Thymus (tissue), 11 donors: ENCODE measurements around the gene STAT5B. TPM values are rescaled to one million over a fixed set of nuclear protein-coding genes. Genes with fewer than 3 reads are reported as not detected.

Experiments
- DNase-seq, 9 donors: peaks; one replicate each; pipeline ENCODE4 v3.0.0-alpha.2; 2013; ENCODE audit warnings: low spot score in 9 of 9, low read depth in 6 of 9, missing footprints in 1 of 9
- H3K27ac ChIP-seq, 2 donors: one replicate each; pipeline ENCODE4 v1.5.1; 2013; ENCODE audit warnings: control low read depth in 1 of 2, low read depth in 1 of 2, low read length in 1 of 2, mild to moderate bottlenecking in 1 of 2, moderate library complexity in 1 of 2
- H3K27me3 ChIP-seq, 2 donors: one replicate each; pipeline ENCODE4 v1.5.1; 2013; ENCODE audit warnings: low read length in 1 of 2; ENCODE audit not compliant: control insufficient read depth in 2 of 2, insufficient read depth in 1 of 2
- H3K36me3 ChIP-seq, 2 donors: one replicate each; pipeline ENCODE4 v1.5.1; 2013; ENCODE audit warnings: low read length in 1 of 2, mild to moderate bottlenecking in 1 of 2, moderate library complexity in 1 of 2; ENCODE audit not compliant: control insufficient read depth in 2 of 2, insufficient read depth in 2 of 2
- H3K4me1 ChIP-seq, 2 donors: one replicate each; pipeline ENCODE4 v1.5.1; 2013; ENCODE audit warnings: low read length in 2 of 2; ENCODE audit not compliant: control insufficient read depth in 2 of 2, insufficient read depth in 2 of 2
- H3K4me3 ChIP-seq, 2 donors: one replicate each; pipeline ENCODE4 v1.5.1; 2013; ENCODE audit warnings: low read length in 2 of 2, control low read depth in 1 of 2, mild to moderate bottlenecking in 1 of 2
- H3K9me3 ChIP-seq, 2 donors: one replicate each; pipeline ENCODE4 v1.5.1; 2013; ENCODE audit warnings: low read length in 1 of 2, mild to moderate bottlenecking in 1 of 2; ENCODE audit not compliant: control insufficient read depth in 2 of 2, insufficient read depth in 1 of 2
- WGBS: extraction: QIAGEN DNeasy Blood & Tissue Kit; methylation state at CpG from one replicate; pipeline ENCODE4 v1.1.7; 2013; 5-methylcytosine and 5-hydroxymethylcytosine counted together
- polyA plus RNA-seq: library from polyadenylated mRNA; stranded (reverse); fragments of 200-250 nt; gene quantifications from one replicate; pipeline ENCODE4 v1.2.3, GENCODE V29; 2013
- total RNA-seq: library from RNA; stranded (reverse); fragments of 120-200 nt; gene quantifications from one replicate; pipeline ENCODE4 v1.2.4, GENCODE V29; 2013
- donor health status: healthy.

Gene STAT5B
- total and polyA plus RNA-seq, 2 donors: 40.9 to 51.6 TPM

GRCh38 chr17:42274812-42275526, 1.2 kb downstream of the STAT5B start:
- Histone ChIP-seq H3K4me3 (peak overlapping the region; percentile 74 to 97), H3K9me3 (no peaks in the 10 kb centered on the region), H3K4me1 (peaks cover 14 to 25% of the 10 kb centered on the region in 2 donors), H3K27me3 (peaks cover 0 to 5% of the 10 kb centered on the region in 2 donors), H3K27ac (peak overlapping the region; percentile 50 to 92), H3K36me3 (no peaks in the 10 kb centered on the region)
- 25% methylated on average over 13 of the region's 13 CpGs for WGBS
- no peak for DNase-seq

GRCh38 chr17:42274253-42274542, 2.0 kb downstream of the STAT5B start:
- Histone ChIP-seq H3K4me1 (peaks cover 14 to 25% of the 10 kb centered on the region in 2 donors), H3K36me3 (no peaks in the 10 kb centered on the region), H3K27me3 (peaks cover 0 to 5% of the 10 kb centered on the region in 2 donors), H3K27ac (no peak overlapping the region), H3K4me3 (peak overlapping the region in 1 of 2 donors; percentile 5), H3K9me3 (no peaks in the 10 kb centered on the region)
- WGBS: 91% methylated on average over 3 of the region's 3 CpGs
- no peak for DNase-seq

- Histone ChIP-seq H3K4me3 (no peak overlapping the region), H3K4me1 (peaks cover 14 to 25% of the 10 kb centered on the region in 2 donors), H3K36me3 (no peaks in the 10 kb centered on the region), H3K9me3 (no peaks in the 10 kb centered on the region), H3K27ac (no peak overlapping the region), H3K27me3 (peaks cover 0 to 5% of the 10 kb centered on the region in 2 donors)
- DNase-seq: peak in 1 of 9 donors; percentile 41
- 71% methylated on average over 7 of the region's 7 CpGs for WGBS
These were observed 2.5 kb downstream of the STAT5B start for GRCh38 chr17:42273474-42274252.

DNA sequence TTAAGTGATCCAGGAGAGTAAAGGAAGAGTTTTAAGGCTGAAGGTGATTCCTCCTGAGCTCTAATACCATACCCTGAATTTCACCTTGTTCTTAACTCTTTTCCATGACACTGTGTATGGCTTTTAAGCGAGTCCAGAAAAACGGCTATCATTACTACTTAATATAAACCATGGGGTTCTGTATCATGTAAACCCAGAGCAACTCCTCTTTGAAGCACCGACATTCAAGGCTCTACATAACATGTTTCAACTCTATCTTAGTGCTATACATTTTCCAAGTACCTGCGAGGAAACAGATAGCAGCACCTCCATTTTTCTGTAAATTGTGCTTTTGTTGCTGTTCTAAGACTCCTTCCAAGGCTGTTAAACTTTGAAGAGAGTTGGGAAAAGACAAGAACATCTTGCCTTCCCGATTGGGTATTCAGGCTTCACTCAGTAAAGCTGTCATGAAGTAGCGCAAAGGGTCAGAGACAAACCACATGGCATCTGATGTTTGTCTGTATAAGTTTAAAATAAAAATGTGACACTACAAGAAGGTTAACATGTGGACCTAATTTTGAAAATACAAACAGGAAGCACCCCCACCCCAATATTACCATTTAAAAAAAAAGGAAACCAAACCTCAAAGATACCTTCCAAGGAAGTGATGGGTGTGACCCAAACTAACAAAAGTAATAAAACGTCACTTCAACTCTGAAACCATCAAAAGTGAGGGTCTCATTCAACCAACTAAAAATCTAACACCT, 3.9 kb downstream of the STAT5B start:
- H3K4me1 ChIP-seq: peaks cover 14 to 24% of the 10 kb centered on the region in 2 donors
- no peaks in the 10 kb centered on the region for H3K36me3 ChIP-seq
- H3K9me3 ChIP-seq: no peaks in the 10 kb centered on the region
- H3K27me3 ChIP-seq: peaks cover 0 to 5% of the 10 kb centered on the region in 2 donors
- no peak overlapping the region for H3K4me3 ChIP-seq
- peak overlapping the region in 1 of 2 donors; percentile 34 for H3K27ac ChIP-seq
- WGBS: 73% methylated on average over 7 of the region's 7 CpGs
- peak in 1 of 9 donors; percentile 31 for DNase-seq

GRCh38 chr17:42271779-42272035, 4.5 kb downstream of the STAT5B start:
- Histone ChIP-seq H3K36me3 (no peaks in the 10 kb centered on the region), H3K9me3 (no peaks in the 10 kb centered on the region), H3K4me3 (no peak overlapping the region), H3K27me3 (peaks cover 0 to 1% of the 10 kb centered on the region in 2 donors), H3K27ac (no peak overlapping the region), H3K4me1 (peaks cover 12 to 18% of the 10 kb centered on the region in 2 donors)
- no peak for DNase-seq

DNA sequence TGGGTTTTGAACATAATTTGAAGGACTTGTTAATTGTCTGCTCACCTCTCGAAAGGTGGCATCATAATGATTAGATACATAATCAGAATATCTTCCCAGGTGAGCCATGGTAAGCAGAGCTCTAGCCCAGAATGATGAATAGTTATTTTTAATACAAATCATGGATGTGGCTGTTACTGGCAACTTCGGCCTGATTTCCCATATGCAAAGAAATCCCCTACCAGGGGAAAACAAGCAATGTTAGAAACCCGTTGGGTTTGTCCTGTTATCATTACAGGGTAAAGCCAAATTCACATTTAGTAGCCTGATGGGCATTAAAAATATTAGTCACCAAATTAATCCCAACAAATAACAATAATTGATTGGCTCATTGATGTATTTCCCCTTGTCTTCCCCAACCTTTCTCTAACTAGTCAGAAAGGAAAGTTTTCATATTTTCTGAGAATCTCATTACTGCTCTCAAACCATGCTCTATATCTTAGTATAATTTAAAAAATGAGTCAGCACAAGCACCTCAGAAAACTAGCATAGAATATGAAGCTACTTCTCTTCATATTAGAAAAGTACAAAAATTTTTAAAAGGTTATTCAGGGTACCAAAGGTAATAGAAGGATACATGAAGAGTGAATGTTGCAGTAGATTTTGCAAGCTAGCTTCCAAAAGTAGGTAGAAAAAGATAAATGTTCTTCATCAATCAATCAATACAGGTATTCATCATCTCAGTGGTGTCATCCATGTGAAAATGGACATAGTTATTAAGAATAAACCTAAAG, 5.0 kb downstream of the STAT5B start:
- no peaks in the 10 kb centered on the region for H3K36me3 ChIP-seq
- H3K27me3 ChIP-seq: no peaks in the 10 kb centered on the region
- no peak overlapping the region for H3K4me3 ChIP-seq
- WGBS: 92% methylated on average over 3 of the region's 3 CpGs
- DNase-seq: no peak
- peaks cover 10 to 16% of the 10 kb centered on the region in 2 donors for H3K4me1 ChIP-seq
- no peaks in the 10 kb centered on the region for H3K9me3 ChIP-seq
- no peak overlapping the region for H3K27ac ChIP-seq

DNA sequence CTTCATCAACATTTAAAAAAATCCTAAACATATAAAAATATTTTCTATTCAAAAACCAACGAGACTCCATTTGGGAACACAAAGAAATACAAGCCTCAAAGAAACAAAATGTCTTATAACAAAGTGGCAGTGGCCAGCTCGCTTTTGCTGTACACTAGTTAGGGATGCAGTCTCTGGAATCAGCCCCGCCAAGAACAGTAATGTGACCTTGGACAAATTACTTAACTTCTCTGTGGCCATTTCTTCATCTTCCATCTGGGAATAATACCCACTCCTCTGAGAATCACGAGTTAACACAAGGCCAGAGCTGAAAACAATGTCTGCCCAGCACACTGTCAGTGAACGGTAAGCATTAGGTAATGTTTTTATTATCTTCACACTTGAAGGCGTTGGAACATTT, 5.6 kb downstream of the STAT5B start:
- Histone ChIP-seq H3K4me3 (no peak overlapping the region), H3K9me3 (no peaks in the 10 kb centered on the region), H3K4me1 (peaks cover 10 to 16% of the 10 kb centered on the region in 2 donors), H3K36me3 (no peaks in the 10 kb centered on the region), H3K27me3 (no peaks in the 10 kb centered on the region), H3K27ac (no peak overlapping the region)
- WGBS: 96% methylated on average over 6 of the region's 6 CpGs
- DNase-seq: no peak

GRCh38 chr17:42270170-42270535, 6.0 kb downstream of the STAT5B start:
- H3K27ac ChIP-seq: no peak overlapping the region
- peaks cover 0 to 3% of the 10 kb centered on the region in 2 donors for H3K9me3 ChIP-seq
- WGBS: 97% methylated on average over 4 of the region's 4 CpGs
- H3K36me3 ChIP-seq: no peaks in the 10 kb centered on the region
- DNase-seq: no peak
- H3K4me1 ChIP-seq: peaks cover 10 to 14% of the 10 kb centered on the region in 2 donors
- H3K4me3 ChIP-seq: no peak overlapping the region
- no peaks in the 10 kb centered on the region for H3K27me3 ChIP-seq
